HG02798 (cell line): ENCODE measurements around the gene KRTAP4-3.
"Not testable (repeated sequence)": the region's sequence is repeated elsewhere in the genome, so short reads cannot be mapped to it uniquely, and the experiment has no call there.

ENCODE experiments used
- ATAC-seq: cut with Tn5 transposase; IDR thresholded peaks from one replicate; pipeline ENCODE4 v1.9.1; 2021; ENCODE audit warnings: mild to moderate bottlenecking; ENCODE audit not compliant: unreplicated experiment, poor library complexity

Gene KRTAP4-3

DNA sequence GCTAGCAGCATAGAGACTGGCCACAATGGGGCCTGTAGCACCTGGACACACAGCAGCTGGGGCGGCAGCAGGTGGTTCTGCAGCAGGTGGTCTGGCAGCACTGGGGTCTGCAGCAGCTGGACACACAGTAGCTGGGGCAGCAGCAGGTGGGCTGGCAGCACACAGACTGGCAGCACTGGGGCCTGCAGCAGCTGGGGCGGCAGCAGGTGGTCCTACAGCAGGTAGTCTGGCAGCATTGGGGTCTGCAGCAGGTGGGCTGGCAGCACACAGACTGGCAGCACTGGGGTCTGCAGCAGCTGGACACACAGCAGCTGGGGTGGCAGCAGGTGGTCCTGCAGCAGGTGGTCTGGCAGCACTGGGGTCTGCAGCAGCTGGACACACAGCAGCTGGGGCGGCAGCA is 7.8 kb downstream of the KRTAP4-3 start:
- ATAC-seq: not testable (repeated sequence)

GRCh38 chr17:41153856-41154255 is 14.2 kb downstream of the KRTAP4-3 start:
- no peak for ATAC-seq

- ATAC-seq: no peak
Measured at GRCh38 chr17:41151525-41151924, 16.5 kb downstream of the KRTAP4-3 start.

GRCh38 chr17:41150026-41150425 is 18.0 kb downstream of the KRTAP4-3 start:
- no peak for ATAC-seq

- ATAC-seq: no peak
Measured at GRCh38 chr17:41149652-41149985, 18.4 kb downstream of the KRTAP4-3 start, which contains the start of gene KRTAP4-5. TSS of gene KRTAP4-5 (minus strand) at chr17:41149825. CDS start at chr17:41149767, 58 bp downstream.

DNA sequence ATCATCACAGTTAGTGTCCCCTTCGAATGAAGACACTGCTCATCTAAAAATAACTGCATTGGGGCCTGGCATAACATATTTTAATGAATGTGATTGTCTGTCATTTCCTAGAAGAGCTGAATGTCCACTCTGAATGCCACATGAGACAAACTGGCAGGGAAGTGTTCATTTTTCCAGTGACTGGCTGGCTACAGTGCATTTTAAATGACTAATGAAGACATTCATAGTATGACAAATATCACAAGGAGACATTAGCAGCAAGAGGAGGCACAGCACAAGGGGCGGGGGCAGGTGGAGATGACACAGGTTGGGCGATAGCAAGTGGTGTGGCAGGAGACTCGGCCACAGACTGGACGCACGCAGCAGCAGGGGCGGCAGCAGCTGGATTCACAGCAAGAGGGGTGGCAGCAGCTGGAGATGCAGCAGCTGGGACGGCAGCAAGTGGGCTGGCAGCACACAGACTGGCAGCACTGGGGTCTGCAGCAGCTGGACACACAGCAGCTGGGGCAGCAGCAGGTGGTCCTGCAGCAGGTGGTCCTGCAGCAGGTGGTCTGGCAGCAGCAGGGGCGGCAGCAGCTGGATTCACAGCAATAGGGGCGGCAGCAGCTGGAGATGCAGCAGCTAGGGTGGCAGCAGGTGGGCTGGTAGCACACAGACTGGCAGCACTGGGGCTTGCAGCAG is 18.9 kb downstream of the KRTAP4-3 start:
- not testable (repeated sequence) for ATAC-seq

DNA sequence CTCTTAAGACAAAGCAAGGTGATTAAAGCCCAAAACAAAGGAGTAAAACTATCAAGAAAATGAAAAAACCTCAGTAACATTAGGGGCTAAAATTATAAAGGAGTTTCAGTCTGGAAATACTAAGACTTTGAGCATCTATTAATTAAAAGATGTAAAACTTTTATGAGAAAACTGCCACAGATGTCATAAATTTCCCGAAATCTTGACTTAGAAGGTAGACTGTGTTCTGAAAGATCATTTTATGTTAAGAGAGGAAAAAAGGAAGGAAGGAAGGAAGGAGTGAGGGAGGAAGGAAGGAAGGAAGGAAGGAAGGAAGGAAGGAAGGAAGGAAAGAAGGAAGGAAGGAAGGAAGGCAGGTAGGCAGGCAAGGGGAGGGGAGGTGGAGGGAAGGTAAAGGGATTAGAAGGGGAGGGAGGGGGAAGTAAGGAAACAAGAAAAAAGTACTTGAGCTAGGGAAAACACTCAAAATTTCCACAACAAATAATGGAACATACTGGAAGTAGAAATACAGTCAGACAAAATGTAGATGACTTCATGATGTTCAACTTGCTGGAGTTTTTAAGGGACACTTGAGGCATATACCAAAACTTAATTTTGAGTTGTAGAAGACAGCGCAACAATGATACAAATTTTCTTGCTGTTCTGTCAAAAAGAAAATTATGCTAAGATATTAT is 20.4 kb downstream of the KRTAP4-3 start:
- no peak for ATAC-seq

DNA sequence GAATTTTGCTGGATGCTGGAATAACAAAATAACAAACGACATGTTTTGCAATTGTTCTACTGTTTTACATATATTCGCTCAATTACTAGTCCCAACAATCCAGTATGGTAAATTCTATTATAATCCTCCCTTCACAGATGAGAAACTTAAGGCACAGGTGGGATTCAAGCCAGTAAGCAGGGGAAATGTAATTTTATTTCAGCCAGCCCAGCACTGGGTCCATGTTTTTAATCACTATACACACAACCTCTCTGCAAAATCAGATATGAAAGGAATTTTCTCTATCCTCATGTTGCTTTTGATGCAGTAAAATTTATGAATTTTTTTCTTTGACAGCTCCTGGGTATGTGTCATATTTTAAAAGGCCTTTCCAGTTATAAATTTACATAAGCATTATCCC is 22.8 kb downstream of the KRTAP4-3 start:
- no peak for ATAC-seq

- no peak for ATAC-seq
Measured at GRCh38 chr17:41144846-41145245, 23.2 kb downstream of the KRTAP4-3 start.

DNA sequence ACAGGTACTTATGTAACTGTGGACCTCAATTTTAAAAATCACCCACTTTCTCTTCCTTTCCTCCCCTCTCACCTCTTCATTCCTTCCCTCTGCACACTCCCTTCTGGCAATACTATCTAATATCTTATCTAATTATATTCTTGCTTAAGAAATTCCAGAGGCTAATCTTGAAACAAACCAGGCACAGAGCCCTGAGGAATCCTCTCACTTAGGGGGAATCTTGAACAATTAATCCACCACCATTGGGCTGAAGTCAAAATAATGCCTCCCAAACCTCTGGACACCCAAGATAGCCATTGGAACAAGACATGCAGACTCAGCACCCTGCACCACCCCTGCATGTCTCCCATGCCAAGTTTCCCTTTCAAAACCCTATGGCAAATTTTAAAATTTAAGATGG is 26.7 kb downstream of the KRTAP4-3 start:
- no peak for ATAC-seq

DNA sequence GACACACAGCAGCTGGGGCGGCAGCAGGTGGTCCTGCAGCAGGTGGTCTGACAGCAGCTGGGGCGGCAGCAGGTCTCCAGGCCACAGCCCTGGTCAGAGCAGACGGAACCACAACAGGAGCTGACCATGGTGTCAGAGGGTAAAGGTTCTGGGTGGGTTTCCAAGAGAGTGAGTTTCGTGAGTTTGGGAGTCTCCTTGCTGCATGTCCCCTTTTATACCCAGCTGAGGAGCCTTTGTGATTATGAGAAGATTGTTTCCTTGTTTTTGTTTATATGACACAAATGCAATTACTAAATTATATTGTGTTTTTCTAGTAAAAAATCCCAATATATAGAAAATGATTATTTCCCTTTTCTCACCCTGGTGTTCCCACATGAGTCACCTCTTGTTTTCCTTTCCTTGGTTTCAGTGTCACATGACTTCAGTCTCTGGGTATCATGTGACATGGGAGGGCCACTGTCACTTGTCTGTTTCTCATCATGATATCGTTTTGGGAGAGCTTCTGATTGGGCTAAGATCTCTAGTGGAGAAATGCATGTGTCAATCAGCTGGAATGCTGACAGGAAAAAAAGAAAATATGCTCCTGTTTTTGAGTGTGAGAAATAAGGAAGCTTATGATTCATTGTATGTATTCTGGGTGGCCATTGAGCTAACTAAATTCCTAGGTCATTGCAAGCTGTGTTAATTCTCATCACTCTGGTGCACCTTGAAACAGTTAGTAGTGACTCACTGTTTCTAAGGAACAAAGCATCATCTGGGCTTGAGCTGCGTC is 27.5 kb downstream of the KRTAP4-3 start, which contains the start of gene KRTAP4-6:
Gene KRTAP4-6, minus strand, starts transcription at position 185 of the 772 bp plus-strand sequence. Its CDS starts 57 bp downstream, at position 128.
- no peak for ATAC-seq

GRCh38 chr17:41139865-41140264 is 28.2 kb downstream of the KRTAP4-3 start:
- ATAC-seq: not testable (repeated sequence)

DNA sequence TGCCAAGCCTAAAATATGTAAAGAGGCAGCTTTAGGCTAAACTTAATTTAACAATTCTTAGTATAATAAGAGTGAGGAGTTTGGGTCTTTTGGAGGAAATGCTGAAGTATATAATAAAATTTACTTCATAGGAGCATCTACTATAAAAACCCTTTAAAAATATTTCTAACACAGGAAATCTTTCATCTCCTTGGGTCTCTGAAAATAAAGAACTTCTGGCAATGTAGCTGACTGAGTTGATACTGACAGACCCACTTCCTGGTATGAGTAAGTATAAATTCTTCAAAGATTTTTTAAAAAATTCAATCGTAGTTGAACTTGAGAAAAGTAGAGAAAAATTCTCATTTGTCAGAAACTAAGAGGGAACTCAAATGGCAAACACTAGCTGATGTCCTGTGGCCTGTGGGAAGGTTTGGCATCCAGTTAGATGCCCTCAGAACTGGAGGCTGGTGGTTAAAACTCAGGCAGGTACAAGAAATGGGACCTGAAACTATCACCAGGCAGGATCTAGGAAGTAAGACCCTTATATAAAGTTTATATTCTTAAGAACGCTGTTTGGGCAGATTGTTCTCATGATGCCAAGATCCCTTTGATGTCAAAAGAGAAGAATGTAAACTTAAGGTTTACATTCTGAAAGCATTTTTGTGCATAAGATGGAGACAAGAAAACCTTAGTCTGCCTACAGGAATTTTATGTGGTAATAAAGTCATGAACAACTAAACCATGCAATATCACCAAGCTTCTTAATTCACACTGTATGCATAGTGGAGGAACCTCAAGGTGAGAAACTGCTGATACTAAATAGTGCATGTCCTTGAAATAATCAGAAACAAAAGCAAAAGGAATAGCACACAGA is 33.9 kb downstream of the KRTAP4-3 start:
- ATAC-seq: no peak

DNA sequence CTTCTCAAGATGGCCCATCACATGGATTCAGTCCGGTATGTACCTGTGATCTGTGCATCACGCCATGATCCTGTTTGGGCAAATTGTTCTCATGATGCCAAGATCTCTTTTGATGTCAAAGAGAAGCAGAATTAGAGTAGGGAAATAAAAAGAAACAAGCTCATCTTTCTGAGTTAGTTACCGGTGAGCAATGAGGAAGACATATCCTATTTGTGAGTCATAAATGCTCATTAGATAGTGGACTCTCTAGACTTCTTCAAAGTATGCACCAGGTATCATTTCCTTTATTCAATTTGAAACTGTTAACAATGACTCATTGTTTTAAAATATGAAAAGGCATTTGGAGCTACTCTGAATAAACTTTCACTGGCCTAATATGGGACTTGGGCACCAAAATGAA is 36.0 kb downstream of the KRTAP4-3 start:
- ATAC-seq: no peak

- no peak for ATAC-seq
Measured at GRCh38 chr17:41127371-41127770, 40.6 kb downstream of the KRTAP4-3 start.

DNA sequence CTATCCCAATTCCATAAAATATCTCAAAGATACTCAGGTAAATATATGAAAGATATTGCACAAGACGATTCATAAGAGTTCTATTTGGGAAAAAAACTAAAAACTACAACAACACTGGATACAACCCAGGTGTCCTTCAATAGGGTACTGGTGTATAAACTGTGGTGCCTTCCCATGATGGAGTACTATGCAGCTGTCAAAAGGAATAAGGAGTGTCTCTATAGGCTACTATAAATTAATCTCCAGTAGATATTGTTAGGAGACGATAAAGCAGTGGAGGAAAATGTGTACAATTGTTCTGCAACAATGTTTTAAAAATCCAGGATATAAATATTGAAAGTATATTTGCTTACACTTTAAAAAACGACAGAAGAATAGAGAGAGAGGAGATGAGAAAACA is 41.6 kb downstream of the KRTAP4-3 start:
- no peak for ATAC-seq

DNA sequence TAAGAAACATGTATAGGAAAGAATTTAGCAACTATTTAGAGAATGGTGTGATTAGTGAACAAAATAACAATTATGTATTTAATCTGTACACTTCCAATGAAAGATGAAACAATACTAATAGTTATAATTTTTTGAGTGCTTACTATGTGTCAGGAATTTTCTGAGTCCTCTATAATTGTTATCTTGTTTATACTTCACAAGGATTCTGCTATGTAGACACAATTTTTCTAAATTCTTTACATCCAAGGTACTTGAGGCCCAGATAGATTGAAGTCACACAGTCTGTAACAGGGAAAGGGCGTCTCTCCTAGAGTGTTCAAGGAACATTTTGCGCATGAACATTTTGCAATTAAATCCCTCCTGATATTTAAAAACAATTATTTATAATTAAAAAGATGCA is 43.0 kb downstream of the KRTAP4-3 start:
- no peak for ATAC-seq

GRCh38 chr17:41123991-41124371 is 44.0 kb downstream of the KRTAP4-3 start, which contains the start of gene KRTAP4-12:
TSS of gene KRTAP4-12 (minus strand) at chr17:41124182. CDS start at chr17:41124122, 60 bp downstream.
- not testable (repeated sequence) for ATAC-seq

DNA sequence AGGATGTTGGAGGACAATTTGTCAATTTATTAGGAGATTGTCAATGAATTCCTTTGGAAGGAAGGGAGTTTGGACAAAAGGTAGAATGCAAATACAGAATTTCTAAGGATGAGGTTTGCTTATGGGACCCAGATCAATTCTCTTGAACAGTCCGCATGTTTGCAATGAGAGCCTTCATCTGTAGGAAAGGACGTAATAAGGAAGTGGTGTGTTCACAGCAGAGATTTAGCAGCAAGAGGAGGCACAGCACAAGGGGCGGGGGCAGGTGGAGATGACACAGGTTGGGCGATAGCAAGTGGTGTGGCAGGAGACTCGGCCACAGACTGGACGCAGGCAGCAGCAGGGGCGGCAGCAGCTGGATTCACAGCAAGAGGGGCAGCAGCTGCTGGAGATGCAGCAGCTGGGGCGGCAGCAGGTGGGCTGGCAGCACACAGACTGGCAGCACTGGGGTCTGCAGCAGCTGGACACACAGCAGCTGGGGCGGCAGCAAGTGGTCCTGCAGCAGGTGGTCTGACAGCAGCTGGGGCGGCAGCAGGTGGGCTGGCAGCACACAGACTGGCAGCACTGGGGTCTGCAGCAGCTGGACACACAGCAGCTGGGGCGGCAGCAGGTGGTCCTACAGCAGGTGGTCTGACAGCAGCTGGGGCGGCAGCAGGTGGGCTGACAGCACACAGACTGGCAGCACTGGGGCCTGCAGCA is 44.6 kb downstream of the KRTAP4-3 start:
- not testable (repeated sequence) for ATAC-seq

- ATAC-seq: no peak
Measured at GRCh38 chr17:41121742-41122141, 46.3 kb downstream of the KRTAP4-3 start.
